Astrocyte (in vitro differentiated cells and primary cell): Measurements from ENCODE around the gene SPIRE1. TPM values are rescaled to one million over a fixed set of nuclear protein-coding genes. Genes with fewer than 3 reads are reported as not detected.
"Not testable (repeated sequence)": the region's sequence is repeated elsewhere in the genome, so short reads cannot be mapped to it uniquely, and the experiment has no call there.

Source experiments
- DNase-seq: peaks from one replicate; pipeline ENCODE4 v3.0.0-alpha.2; 2010; ENCODE audit warnings: low read depth
- FAIRE-seq: peaks from 2 replicates; lab custom pipeline; 2011; peaks lifted over from hg19 to GRCh38; lab: Jason Lieb, UNC
- H2AFZ ChIP-seq: 2 replicates; pipeline ENCODE4 v1.6.0; 2012; ENCODE audit warnings: low read depth, low read length, inconsistent platforms
- H3K27ac ChIP-seq: 2 replicates; pipeline ENCODE4 v1.5.1; 2011; ENCODE audit warnings: low read depth, low read length, inconsistent platforms
- H3K27me3 ChIP-seq: 2 replicates; pipeline ENCODE4 v1.6.0; 2011; ENCODE audit warnings: low read length, inconsistent platforms; ENCODE audit not compliant: insufficient read depth
- H3K36me3 ChIP-seq: 2 replicates; pipeline ENCODE4 v1.5.1; 2011; ENCODE audit warnings: low read length, inconsistent platforms; ENCODE audit not compliant: insufficient read depth
- H3K4me1 ChIP-seq: 2 replicates; pipeline ENCODE4 v1.5.1; 2011; ENCODE audit warnings: low read length, inconsistent platforms; ENCODE audit not compliant: insufficient read depth
- H3K4me2 ChIP-seq: 2 replicates; pipeline ENCODE4 v1.6.0; 2012; ENCODE audit warnings: low read length, inconsistent platforms
- H3K4me3 ChIP-seq: 2 replicates; pipeline ENCODE4 v1.5.1; 2011; ENCODE audit warnings: low read depth, mild to moderate bottlenecking, low read length, inconsistent platforms; ENCODE audit not compliant: insufficient read depth
- H3K79me2 ChIP-seq: 2 replicates; pipeline ENCODE4 v1.6.0; 2012; ENCODE audit warnings: mild to moderate bottlenecking, low read length, inconsistent platforms; ENCODE audit not compliant: insufficient read depth
- H3K9ac ChIP-seq: 2 replicates; pipeline ENCODE4 v1.6.0; 2012; ENCODE audit warnings: mild to moderate bottlenecking, low read length, inconsistent platforms
- H3K9me3 ChIP-seq: 2 replicates; pipeline ENCODE4 v1.5.1; 2012; ENCODE audit warnings: low read depth, mild to moderate bottlenecking, low read length, inconsistent platforms; ENCODE audit not compliant: insufficient read depth
- H4K20me1 ChIP-seq: 2 replicates; pipeline ENCODE4 v1.6.0; 2012; ENCODE audit warnings: low read length, inconsistent platforms; ENCODE audit not compliant: insufficient read depth
- H3K27ac Mint-ChIP-seq: one replicate; pipeline ENCODE4 v1.8.0; 2021; ENCODE audit warnings: mild to moderate bottlenecking, mixed read lengths; ENCODE audit not compliant: unreplicated experiment
- H3K27me3 Mint-ChIP-seq: one replicate; pipeline ENCODE4 v1.8.0; 2021; ENCODE audit warnings: low read depth, mixed read lengths; ENCODE audit not compliant: unreplicated experiment
- H3K36me3 Mint-ChIP-seq: one replicate; pipeline ENCODE4 v1.8.0; 2021; ENCODE audit warnings: low read depth, mixed read lengths; ENCODE audit not compliant: unreplicated experiment
- H3K4me1 Mint-ChIP-seq: one replicate; pipeline ENCODE4 v1.8.0; 2021; ENCODE audit warnings: low read depth, mixed read lengths; ENCODE audit not compliant: unreplicated experiment
- H3K4me3 Mint-ChIP-seq: one replicate; pipeline ENCODE4 v1.8.0; 2021; ENCODE audit warnings: mild to moderate bottlenecking, moderate library complexity, mixed read lengths; ENCODE audit not compliant: unreplicated experiment
- H3K9me3 Mint-ChIP-seq: one replicate; pipeline ENCODE4 v1.8.0; 2021; ENCODE audit warnings: mild to moderate bottlenecking, mixed read lengths; ENCODE audit not compliant: unreplicated experiment
- CTCF ChIP-seq: IDR thresholded peaks from 2 replicates; pipeline ENCODE4 v1.5.1; 2011; ENCODE audit warnings: low read depth, mild to moderate bottlenecking, inconsistent platforms, low read length, moderate library complexity; ENCODE audit not compliant: insufficient read depth
- EZH2 ChIP-seq: IDR thresholded peaks from 2 replicates; pipeline ENCODE4 v1.6.1; 2012; ENCODE audit warnings: mild to moderate bottlenecking, low read length, inconsistent platforms; ENCODE audit not compliant: insufficient read depth
- total RNA-seq: library from RNA; stranded (reverse); gene quantifications from 2 replicates; pipeline ENCODE4 v1.2.1, GENCODE V29; 2021

Gene SPIRE1
- total RNA-seq, 1 donor from 2014 or later, result 42.0 TPM

DNA sequence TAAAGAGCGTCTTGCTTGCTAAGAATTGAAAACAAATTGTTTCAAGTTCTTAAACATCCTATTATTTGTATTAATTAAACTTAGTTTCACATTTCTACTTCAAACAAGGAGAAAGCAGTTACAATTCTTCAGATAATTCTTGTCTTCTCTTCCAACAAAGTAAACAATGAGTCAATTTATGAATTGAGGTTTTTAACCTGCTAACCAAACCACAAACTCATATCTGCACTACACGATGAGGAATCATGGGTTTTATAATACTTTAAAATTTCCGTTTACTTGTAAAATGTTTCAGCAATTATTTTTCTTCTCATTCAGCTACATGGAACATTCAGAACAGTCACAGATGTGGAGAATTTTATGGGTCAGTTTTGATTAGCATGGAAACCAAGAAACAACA, 114.2 kb downstream of the SPIRE1 start:
- H3K9me3 Mint-ChIP-seq, result peaks cover 11% of the 10 kb centered on the region
- H3K4me2 ChIP-seq, result no peak overlapping the region
- H3K27me3 ChIP-seq, result no peaks in the 10 kb centered on the region
- no peaks in the 10 kb centered on the region for H3K9me3 ChIP-seq
- H3K79me2 ChIP-seq, result peaks cover 23% of the 10 kb centered on the region
- no peak overlapping the region for H3K4me3 Mint-ChIP-seq
- TF ChIP-seq CTCF, result no peak
- TF ChIP-seq EZH2, result no peak
- H3K36me3 ChIP-seq, result no peaks in the 10 kb centered on the region
- H3K4me3 ChIP-seq, result no peak overlapping the region
- H3K9ac ChIP-seq, result no peak overlapping the region
- no peak overlapping the region for H3K27ac ChIP-seq
- H3K27ac Mint-ChIP-seq, result no peak overlapping the region
- peaks cover 3% of the 10 kb centered on the region for H3K4me1 Mint-ChIP-seq
- no peaks in the 10 kb centered on the region for H3K4me1 ChIP-seq
- no peaks in the 10 kb centered on the region for H3K27me3 Mint-ChIP-seq
- no peak overlapping the region for H2AFZ ChIP-seq
- H3K36me3 Mint-ChIP-seq, result peaks cover 17% of the 10 kb centered on the region
- peaks cover 20% of the 10 kb centered on the region for H4K20me1 ChIP-seq
- DNase-seq (peak; percentile 60), FAIRE-seq (no peak)

- no peak for DNase-seq
- no peak overlapping the region for H3K4me3 ChIP-seq
- H3K27me3 ChIP-seq, result no peaks in the 10 kb centered on the region
- peaks cover 11% of the 10 kb centered on the region for H3K9me3 Mint-ChIP-seq
- H3K36me3 Mint-ChIP-seq, result peaks cover 15% of the 10 kb centered on the region
- H3K27me3 Mint-ChIP-seq, result no peaks in the 10 kb centered on the region
- H3K4me1 Mint-ChIP-seq, result peaks cover 3% of the 10 kb centered on the region
- H3K9ac ChIP-seq, result no peak overlapping the region
- no peak overlapping the region for H3K27ac Mint-ChIP-seq
- FAIRE-seq, result no peak
- no peak overlapping the region for H2AFZ ChIP-seq
- no peaks in the 10 kb centered on the region for H3K4me1 ChIP-seq
- no peaks in the 10 kb centered on the region for H3K36me3 ChIP-seq
- H3K9me3 ChIP-seq, result no peaks in the 10 kb centered on the region
- H3K4me3 Mint-ChIP-seq, result no peak overlapping the region
- no peak for TF ChIP-seq EZH2
- TF ChIP-seq CTCF, result no peak
- H4K20me1 ChIP-seq, result peaks cover 15% of the 10 kb centered on the region
- H3K4me2 ChIP-seq, result no peak overlapping the region
- H3K27ac ChIP-seq, result no peak overlapping the region
- H3K79me2 ChIP-seq, result peaks cover 36% of the 10 kb centered on the region
Measured at GRCh38 chr18:12540751-12541150, 117.2 kb downstream of the SPIRE1 start.

GRCh38 chr18:12539158-12539557, 118.7 kb downstream of the SPIRE1 start:
- not testable (repeated sequence) for H3K27ac Mint-ChIP-seq, H3K36me3 ChIP-seq, H3K27me3 ChIP-seq, H3K4me2 ChIP-seq, FAIRE-seq, H3K4me1 ChIP-seq, H3K27me3 Mint-ChIP-seq, H3K4me3 Mint-ChIP-seq, H3K4me1 Mint-ChIP-seq, H3K27ac ChIP-seq, H3K9ac ChIP-seq, H3K9me3 ChIP-seq, H3K4me3 ChIP-seq, H2AFZ ChIP-seq, DNase-seq
- H3K9me3 Mint-ChIP-seq, result peaks cover 11% of the 10 kb centered on the region
- Histone ChIP-seq H4K20me1 (peaks cover 20% of the 10 kb centered on the region), H3K79me2 (peaks cover 37% of the 10 kb centered on the region)
- H3K36me3 Mint-ChIP-seq, result peaks cover 15% of the 10 kb centered on the region
